HepG2 (cell line): Measurements from ENCODE around the gene DENND1C. TPM values are rescaled to one million over a fixed set of nuclear protein-coding genes. Genes with fewer than 3 reads are reported as not detected.
A peak's percentile ranks its signal among the peaks of the same experiment; 100 is the strongest.

Source experiments
- DR1 ChIP-seq: sonication (generic); formaldehyde crosslinking; IDR thresholded peaks from 2 replicates; pipeline ENCODE4 v1.8.0; 2021; ENCODE audit warnings: mild to moderate bottlenecking, missing genetic modification reagents, inconsistent platforms
- GFI1 ChIP-seq: sonication (generic); formaldehyde crosslinking; IDR thresholded peaks from 2 replicates; pipeline ENCODE4 v1.5.0; 2020; ENCODE audit warnings: missing genetic modification reagents, mild to moderate bottlenecking, borderline replicate concordance
- KAT2B ChIP-seq: fragments of 150-350 bp; IDR thresholded peaks from 2 replicates; pipeline ENCODE4 v1.6.1; 2014; ENCODE audit warnings: low read depth, low read length, borderline replicate concordance
- KMT2B ChIP-seq: IDR thresholded peaks from 2 replicates; pipeline ENCODE4 v1.6.1; 2016; ENCODE audit warnings: missing genetic modification reagents, missing compliant biosample characterization
- MXI1 ChIP-seq: IDR thresholded peaks from 3 replicates; pipeline ENCODE4 v1.6.1; 2012; ENCODE audit warnings: low read depth, low read length, inconsistent platforms, borderline replicate concordance
- NFYB ChIP-seq: sonication (generic); formaldehyde crosslinking; IDR thresholded peaks from 2 replicates; pipeline ENCODE4 v1.4.0; 2020; ENCODE audit warnings: missing genetic modification reagents
- PHF5A ChIP-seq: IDR thresholded peaks from one replicate; pipeline ENCODE4 v1.6.1; 2018; ENCODE audit warnings: low read depth, missing genetic modification reagents; ENCODE audit not compliant: unreplicated experiment
- RBFOX2 ChIP-seq: fragments of 200-400 bp; formaldehyde crosslinking; IDR thresholded peaks from 2 replicates; pipeline ENCODE4 v1.6.1; 2017; ENCODE audit warnings: low read depth, mild to moderate bottlenecking, low read length
- SETDB1 ChIP-seq: sonication (generic); formaldehyde crosslinking; IDR thresholded peaks from 2 replicates; pipeline ENCODE4 v1.5.1; 2020; ENCODE audit warnings: missing genetic modification reagents, mild to moderate bottlenecking, borderline replicate concordance
- SIN3B ChIP-seq: fragments of 150-350 bp; IDR thresholded peaks from 2 replicates; pipeline ENCODE4 v1.6.1; 2014; ENCODE audit warnings: low read length
- SMARCC2 ChIP-seq: fragments of 450-650 bp; IDR thresholded peaks from 2 replicates; pipeline ENCODE4 v1.6.1; 2017; ENCODE audit warnings: antibody characterized with exemption, mild to moderate bottlenecking
- SP2 ChIP-seq: sonication (generic); formaldehyde crosslinking; IDR thresholded peaks from 2 replicates; pipeline ENCODE4 v1.5.1; 2020; ENCODE audit warnings: mild to moderate bottlenecking, missing genetic modification reagents
- SUZ12 ChIP-seq: fragments of 150-350 bp; IDR thresholded peaks from 2 replicates; pipeline ENCODE4 v1.6.1; 2014; ENCODE audit warnings: low read depth, low read length
- ZNF101 ChIP-seq: sonication (generic); formaldehyde crosslinking; IDR thresholded peaks from 2 replicates; pipeline ENCODE4 v1.4.0; 2020; ENCODE audit warnings: mild to moderate bottlenecking, low read depth, missing genetic modification reagents, borderline replicate concordance
- ZNF160 ChIP-seq: sonication (generic); formaldehyde crosslinking; IDR thresholded peaks from 2 replicates; pipeline ENCODE4 v1.8.0; 2022; ENCODE audit warnings: mild to moderate bottlenecking, inconsistent platforms, missing genetic modification reagents
- ZNF296 ChIP-seq: sonication (generic); formaldehyde crosslinking; conservative IDR thresholded peaks from 2 replicates; pipeline ENCODE4 v1.5.0; 2020; ENCODE audit warnings: mild to moderate bottlenecking, missing genetic modification reagents
- ZNF577 ChIP-seq: sonication (generic); formaldehyde crosslinking; IDR thresholded peaks from 2 replicates; pipeline ENCODE4 v1.4.0; 2020; ENCODE audit warnings: mild to moderate bottlenecking, low read depth, missing genetic modification reagents, borderline replicate concordance
- ZNF772 ChIP-seq: sonication (generic); formaldehyde crosslinking; IDR thresholded peaks from 2 replicates; pipeline ENCODE4 v1.5.0; 2020; ENCODE audit warnings: mild to moderate bottlenecking, missing genetic modification reagents
- ZSCAN29 ChIP-seq: sonication (generic); formaldehyde crosslinking; conservative IDR thresholded peaks from 2 replicates; pipeline ENCODE4 v1.4.0; 2020; ENCODE audit warnings: mild to moderate bottlenecking, missing genetic modification reagents
- polyA plus RNA-seq, 8 experiments: library from polyadenylated mRNA; depleted of rRNA in 3 of 8; stranded (reverse) in 7 of 8; unstranded in 1 of 8; fragments of >200 nt; fragmentation: Illumina TruSeq in 4 of 8; extraction: Trizol in 4 of 8; gene quantifications; 2 replicates each; pipeline versions ENCODE4 v1.2.1 to v1.2.3, GENCODE V29; 2011 to 2016; ENCODE audit warnings: low read depth in 4 of 8, missing spikeins in 1 of 8, mixed read lengths in 1 of 8; ENCODE audit not compliant: insufficient read depth in 1 of 8
- total RNA-seq, 5 experiments: library from RNA; depleted of rRNA; stranded (reverse); fragments of >200 nt; fragmentation: Illumina TruSeq; extraction: Trizol; gene quantifications; 2 replicates each; pipeline ENCODE4 v1.2.3, GENCODE V29; 2016; ENCODE audit warnings: low read depth in 1 of 5
- TF ChIP-seq, protein P1 (sequence below): IDR thresholded peaks from 2 replicates; pipeline ENCODE4 v1.6.1; 2018; ENCODE audit warnings: missing genetic modification reagents, mild to moderate bottlenecking, missing compliant biosample characterization
- TF ChIP-seq, protein P2 (sequence below): sonication (generic); formaldehyde crosslinking; conservative IDR thresholded peaks from 2 replicates; pipeline ENCODE4 v1.5.0; 2020; ENCODE audit warnings: missing genetic modification reagents
- TF ChIP-seq, protein P3 (sequence below): sonication (generic); formaldehyde crosslinking; IDR thresholded peaks from 2 replicates; pipeline ENCODE4 v1.5.0; 2020; ENCODE audit warnings: mild to moderate bottlenecking, missing genetic modification reagents, borderline replicate concordance
- TF ChIP-seq, protein P4 (sequence below): sonication (generic); formaldehyde crosslinking; IDR thresholded peaks from 2 replicates; pipeline ENCODE4 v1.4.0; 2020; ENCODE audit warnings: missing genetic modification reagents, mild to moderate bottlenecking, borderline replicate concordance

The DENND1C gene
- total and polyA plus RNA-seq, 2 of the 13 experiments (the other 11 are each of a cell fraction or from before 2014, with no cell fraction given) = 0.04 to 0.73 TPM

DNA sequence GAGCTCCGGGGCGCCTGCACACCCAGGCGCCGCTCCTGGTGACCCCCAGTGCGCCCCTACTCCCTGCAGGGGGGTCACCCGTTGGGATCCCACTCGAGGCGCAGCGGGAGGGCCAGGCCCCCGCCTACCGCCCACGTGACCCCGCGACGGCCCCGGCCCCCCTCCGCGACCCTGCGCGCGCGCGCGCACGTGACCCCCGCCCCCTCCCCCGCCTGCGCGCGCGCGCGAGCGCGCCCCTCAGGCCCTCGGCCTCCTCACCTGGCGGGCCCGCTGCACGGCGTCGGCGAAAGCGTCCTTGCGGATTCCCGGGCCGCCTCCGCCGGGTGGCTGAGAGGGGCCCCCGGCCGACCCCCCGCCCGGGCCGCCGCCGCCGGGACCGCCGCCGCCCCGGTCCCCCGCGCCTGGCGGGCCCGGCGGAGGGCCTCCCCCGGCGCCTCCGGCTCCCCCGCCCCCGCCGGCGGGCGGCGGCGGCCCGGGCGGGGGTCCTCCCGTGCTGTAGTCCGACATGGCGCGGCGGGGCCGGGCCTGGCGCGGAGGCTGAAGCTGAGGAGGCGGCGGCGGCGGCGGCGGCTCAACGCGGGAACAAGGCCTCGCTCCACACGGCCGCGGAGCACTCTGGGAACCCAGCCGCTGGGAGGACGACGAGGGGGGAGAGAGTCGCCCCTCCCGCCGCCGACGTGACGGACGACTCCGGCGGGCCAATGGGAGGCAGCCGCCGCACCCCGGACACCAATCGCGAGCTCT lies 57.2 kb downstream of the DENND1C start, which contains the start of gene KHSRP (continued):
- peak; percentile 55; the same call in 1 of the 3 replicates for TF ChIP-seq MXI1
- peak; percentile 30; the same call in 1 of the 2 replicates for TF ChIP-seq SUZ12
- TF ChIP-seq RBFOX2 = peak; percentile 89
- TF ChIP-seq, protein P1, sequence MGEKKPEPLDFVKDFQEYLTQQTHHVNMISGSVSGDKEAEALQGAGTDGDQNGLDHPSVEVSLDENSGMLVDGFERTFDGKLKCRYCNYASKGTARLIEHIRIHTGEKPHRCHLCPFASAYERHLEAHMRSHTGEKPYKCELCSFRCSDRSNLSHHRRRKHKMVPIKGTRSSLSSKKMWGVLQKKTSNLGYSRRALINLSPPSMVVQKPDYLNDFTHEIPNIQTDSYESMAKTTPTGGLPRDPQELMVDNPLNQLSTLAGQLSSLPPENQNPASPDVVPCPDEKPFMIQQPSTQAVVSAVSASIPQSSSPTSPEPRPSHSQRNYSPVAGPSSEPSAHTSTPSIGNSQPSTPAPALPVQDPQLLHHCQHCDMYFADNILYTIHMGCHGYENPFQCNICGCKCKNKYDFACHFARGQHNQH (CRISPR knock-in tag) = no peak
- TF ChIP-seq SP2 = no peak
- no peak for TF ChIP-seq ZSCAN29 (CRISPR knock-in tag)
- TF ChIP-seq KAT2B = no peak
- TF ChIP-seq NFYB (CRISPR knock-in tag) = no peak
- no peak for TF ChIP-seq SMARCC2
- TF ChIP-seq GFI1 (CRISPR knock-in tag) = no peak
- TF ChIP-seq ZNF577 (CRISPR knock-in tag) = no peak
- no peak for TF ChIP-seq KMT2B (CRISPR knock-in tag)
- TF ChIP-seq, protein P2, sequence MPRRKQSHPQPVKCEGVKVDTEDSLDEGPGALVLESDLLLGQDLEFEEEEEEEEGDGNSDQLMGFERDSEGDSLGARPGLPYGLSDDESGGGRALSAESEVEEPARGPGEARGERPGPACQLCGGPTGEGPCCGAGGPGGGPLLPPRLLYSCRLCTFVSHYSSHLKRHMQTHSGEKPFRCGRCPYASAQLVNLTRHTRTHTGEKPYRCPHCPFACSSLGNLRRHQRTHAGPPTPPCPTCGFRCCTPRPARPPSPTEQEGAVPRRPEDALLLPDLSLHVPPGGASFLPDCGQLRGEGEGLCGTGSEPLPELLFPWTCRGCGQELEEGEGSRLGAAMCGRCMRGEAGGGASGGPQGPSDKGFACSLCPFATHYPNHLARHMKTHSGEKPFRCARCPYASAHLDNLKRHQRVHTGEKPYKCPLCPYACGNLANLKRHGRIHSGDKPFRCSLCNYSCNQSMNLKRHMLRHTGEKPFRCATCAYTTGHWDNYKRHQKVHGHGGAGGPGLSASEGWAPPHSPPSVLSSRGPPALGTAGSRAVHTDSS = no peak
- no peak for TF ChIP-seq ZNF101 (CRISPR knock-in tag)
- TF ChIP-seq SETDB1 (CRISPR knock-in tag) = no peak
- no peak for TF ChIP-seq ZNF296 (CRISPR knock-in tag)
- no peak for TF ChIP-seq PHF5A (CRISPR knock-in tag)
- TF ChIP-seq, protein P3, sequence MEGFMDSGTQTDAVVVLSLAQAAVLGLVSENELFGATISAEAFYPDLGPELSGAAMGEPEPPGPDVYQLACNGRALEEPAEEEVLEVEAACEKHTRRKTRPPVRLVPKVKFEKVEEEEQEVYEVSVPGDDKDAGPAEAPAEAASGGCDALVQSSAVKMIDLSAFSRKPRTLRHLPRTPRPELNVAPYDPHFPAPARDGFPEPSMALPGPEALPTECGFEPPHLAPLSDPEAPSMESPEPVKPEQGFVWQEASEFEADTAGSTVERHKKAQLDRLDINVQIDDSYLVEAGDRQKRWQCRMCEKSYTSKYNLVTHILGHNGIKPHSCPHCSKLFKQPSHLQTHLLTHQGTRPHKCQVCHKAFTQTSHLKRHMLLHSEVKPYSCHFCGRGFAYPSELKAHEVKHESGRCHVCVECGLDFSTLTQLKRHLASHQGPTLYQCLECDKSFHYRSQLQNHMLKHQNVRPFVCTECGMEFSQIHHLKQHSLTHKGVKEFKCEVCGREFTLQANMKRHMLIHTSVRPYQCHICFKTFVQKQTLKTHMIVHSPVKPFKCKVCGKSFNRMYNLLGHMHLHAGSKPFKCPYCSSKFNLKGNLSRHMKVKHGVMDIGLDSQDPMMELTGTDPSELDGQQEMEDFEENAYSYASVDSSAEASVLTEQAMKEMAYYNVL (CRISPR knock-in tag) = no peak
- TF ChIP-seq ZNF160 (CRISPR knock-in tag) = no peak
- TF ChIP-seq DR1 (CRISPR knock-in tag) = peak; percentile 67; the same call in 1 of the 2 replicates
- TF ChIP-seq SIN3B = no peak
- TF ChIP-seq, protein P4, sequence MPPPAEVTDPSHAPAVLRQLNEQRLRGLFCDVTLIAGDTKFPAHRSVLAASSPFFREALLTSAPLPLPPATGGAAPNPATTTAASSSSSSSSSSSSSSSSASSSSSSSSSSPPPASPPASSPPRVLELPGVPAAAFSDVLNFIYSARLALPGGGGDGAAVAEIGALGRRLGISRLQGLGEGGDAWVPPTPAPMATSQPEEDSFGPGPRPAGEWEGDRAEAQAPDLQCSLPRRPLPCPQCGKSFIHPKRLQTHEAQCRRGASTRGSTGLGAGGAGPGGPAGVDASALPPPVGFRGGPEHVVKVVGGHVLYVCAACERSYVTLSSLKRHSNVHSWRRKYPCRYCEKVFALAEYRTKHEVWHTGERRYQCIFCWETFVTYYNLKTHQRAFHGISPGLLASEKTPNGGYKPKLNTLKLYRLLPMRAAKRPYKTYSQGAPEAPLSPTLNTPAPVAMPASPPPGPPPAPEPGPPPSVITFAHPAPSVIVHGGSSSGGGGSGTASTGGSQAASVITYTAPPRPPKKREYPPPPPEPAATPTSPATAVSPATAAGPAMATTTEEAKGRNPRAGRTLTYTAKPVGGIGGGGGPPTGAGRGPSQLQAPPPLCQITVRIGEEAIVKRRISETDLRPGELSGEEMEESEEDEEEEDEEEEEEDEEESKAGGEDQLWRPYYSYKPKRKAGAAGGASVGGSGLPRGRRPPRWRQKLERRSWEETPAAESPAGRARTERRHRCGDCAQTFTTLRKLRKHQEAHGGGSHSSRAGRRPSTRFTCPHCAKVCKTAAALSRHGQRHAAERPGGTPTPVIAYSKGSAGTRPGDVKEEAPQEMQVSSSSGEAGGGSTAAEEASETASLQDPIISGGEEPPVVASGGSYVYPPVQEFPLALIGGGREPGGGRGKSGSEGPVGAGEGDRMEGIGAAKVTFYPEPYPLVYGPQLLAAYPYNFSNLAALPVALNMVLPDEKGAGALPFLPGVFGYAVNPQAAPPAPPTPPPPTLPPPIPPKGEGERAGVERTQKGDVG (CRISPR knock-in tag) = no peak
- no peak for TF ChIP-seq ZNF772 (CRISPR knock-in tag)
